Activated naive CD4-positive, alpha-beta T cell treated with anti-CD3 and anti-CD28 coated beads for 36 hours (primary cell): ENCODE data around the gene WNT16. TPM values are rescaled to one million over a fixed set of nuclear protein-coding genes. Genes with fewer than 3 reads are reported as not detected.

ENCODE experiments used
- CTCF ChIA-PET: fragments of 350-600 bp; sonication (Branson Sonifier 250); formaldehyde crosslinking; loops from one replicate; lab custom pipeline; 2021; ENCODE audit warnings: antibody characterized with exemption; lab: Charles Lee
- DNase-seq: peaks from one replicate; pipeline ENCODE4 v3.0.0-alpha.2; 2020
- H3K27ac Mint-ChIP-seq: one replicate; pipeline ENCODE4 v1.8.0; 2021; ENCODE audit warnings: mild to moderate bottlenecking, mixed read lengths
- H3K27me3 Mint-ChIP-seq: one replicate; pipeline ENCODE4 v1.8.0; 2021; ENCODE audit warnings: low read depth, mixed read lengths
- H3K36me3 Mint-ChIP-seq: one replicate; pipeline ENCODE4 v1.8.0; 2021; ENCODE audit warnings: low read depth, mixed read lengths
- H3K4me1 Mint-ChIP-seq: one replicate; pipeline ENCODE4 v1.8.0; 2021; ENCODE audit warnings: low read depth, mixed read lengths
- H3K4me3 Mint-ChIP-seq: one replicate; pipeline ENCODE4 v1.8.0; 2021; ENCODE audit warnings: mild to moderate bottlenecking, moderate library complexity, mixed read lengths
- H3K9me3 Mint-ChIP-seq: one replicate; pipeline ENCODE4 v1.8.0; 2021; ENCODE audit warnings: mixed read lengths
- intact Hi-C: fragments of 100-400 bp; cut with micrococcal nuclease; formaldehyde crosslinking; loops from one replicate; pipeline ENCODE4 v1.15.1; 2023
- total RNA-seq, 2 experiments: library from RNA; stranded (reverse); gene quantifications; one replicate each; pipeline ENCODE4 v1.2.3, GENCODE V29; 2021

The WNT16 gene
- total RNA-seq, 2 experiments from 2014 or later, result not detected

- H3K4me1 Mint-ChIP-seq, result peaks cover 81% of the 10 kb centered on the region
- H3K9me3 Mint-ChIP-seq, result peaks cover 2% of the 10 kb centered on the region
- intact Hi-C loops, result loop anchor here (5.0 kb wide), 1 partner anchor 113 kb away; no protein-coding TSS in a partner anchor
- DNase-seq, result no peak
- CTCF ChIA-PET, result interaction anchor here (0.6 to 7.4 kb wide), 5 partner anchors 7 to 130 kb away, joined by 3 to 42 read pairs (median 4); partner anchors contain the start of gene FAM3C
- H3K27me3 Mint-ChIP-seq, result no peaks in the 10 kb centered on the region
- H3K36me3 Mint-ChIP-seq, result peaks cover 14% of the 10 kb centered on the region
- H3K4me3 Mint-ChIP-seq, result no peak overlapping the region
- H3K27ac Mint-ChIP-seq, result no peak overlapping the region
Measured at GRCh38 chr7:121388950-121389349, 60.1 kb downstream of the WNT16 start.

GRCh38 chr7:121390109-121390508 is 61.3 kb downstream of the WNT16 start:
- Mint-ChIP-seq H3K4me1 (peaks cover 77% of the 10 kb centered on the region), H3K36me3 (peaks cover 14% of the 10 kb centered on the region), H3K27me3 (no peaks in the 10 kb centered on the region), H3K9me3 (peaks cover 2% of the 10 kb centered on the region), H3K4me3 (no peak overlapping the region), H3K27ac (no peak overlapping the region)
- DNase-seq, result no peak
- intact Hi-C loops, result loop anchor here (10.0 kb wide), 1 partner anchor 755 kb away; the partner anchor contains the start of gene AASS
- CTCF ChIA-PET, result interaction anchor here (1.6 kb wide), 1 partner anchor 23 kb away, joined by 7 read pairs; no protein-coding TSS in a partner anchor

- Mint-ChIP-seq H3K27me3 (no peaks in the 10 kb centered on the region), H3K4me1 (peaks cover 72% of the 10 kb centered on the region), H3K27ac (no peak overlapping the region), H3K4me3 (no peak overlapping the region), H3K9me3 (peaks cover 2% of the 10 kb centered on the region), H3K36me3 (peaks cover 14% of the 10 kb centered on the region)
- DNase-seq, result no peak
- CTCF ChIA-PET, result interaction anchor here (1.6 kb wide), 1 partner anchor 23 kb away, joined by 7 read pairs; no protein-coding TSS in a partner anchor
- intact Hi-C loops, result loop anchor here (10.0 kb wide), 1 partner anchor 754 kb away; the partner anchor contains the start of gene AASS
Measured at GRCh38 chr7:121390617-121391016, 61.8 kb downstream of the WNT16 start.

Other genes with a start within 250 kb of the WNT16 start
- gene FAM3C, start 67.3 kb downstream of the WNT16 start, total RNA-seq, result 10 to 100 TPM; 11.5 to 13.9 TPM